DND-41 (cell line): ENCODE data around the gene MRPL9.

ENCODE experiments used
- ATAC-seq: fragments of 200-7000 bp; cut with Tn5 transposase; 3 replicates; pipeline ENCODE4 v1.9.1; 2021; ENCODE audit warnings: low read depth; ENCODE audit not compliant: insufficient read depth
- DNase-seq: peaks from one replicate; pipeline ENCODE4 v3.0.0-alpha.2; 2020
- H2AFZ ChIP-seq: 2 replicates; pipeline ENCODE4 v1.6.0; 2012; ENCODE audit warnings: low read depth, low read length
- H3K27ac ChIP-seq: 2 replicates; pipeline ENCODE4 v1.5.1; 2012; ENCODE audit warnings: low read length, inconsistent platforms
- H3K27me3 ChIP-seq: fragments of 200-600 bp; sonication (generic); 2 replicates; pipeline ENCODE4 v1.6.0; 2012; ENCODE audit warnings: low read length, mild to moderate bottlenecking, inconsistent platforms; ENCODE audit not compliant: insufficient read depth, poor library complexity
- H3K36me3 ChIP-seq: 2 replicates; pipeline ENCODE4 v1.5.1; 2012; ENCODE audit warnings: low read length, inconsistent platforms; ENCODE audit not compliant: insufficient read depth
- H3K4me1 ChIP-seq: 2 replicates; pipeline ENCODE4 v1.5.1; 2012; ENCODE audit warnings: mild to moderate bottlenecking, low read length; ENCODE audit not compliant: insufficient read depth
- H3K4me2 ChIP-seq: 2 replicates; pipeline ENCODE4 v1.6.0; 2012; ENCODE audit warnings: mild to moderate bottlenecking, moderate library complexity, low read length, inconsistent platforms; ENCODE audit not compliant: insufficient read depth
- H3K4me3 ChIP-seq, 2 experiments: fragments of 200-600 bp in 1 of 2; shearing (Covaris generic) in 1 of 2; 2 replicates each; pipeline ENCODE4 v1.5.1; 2012 to 2016; ENCODE audit warnings: inconsistent platforms in 2 of 2, low read length in 2 of 2, mild to moderate bottlenecking in 2 of 2, low read depth in 1 of 2, moderate library complexity in 1 of 2
- H3K79me2 ChIP-seq: 2 replicates; pipeline ENCODE4 v1.6.0; 2012; ENCODE audit warnings: low read length, inconsistent platforms; ENCODE audit not compliant: insufficient read depth
- H3K9ac ChIP-seq: 2 replicates; pipeline ENCODE4 v1.6.0; 2012; ENCODE audit warnings: low read depth, mild to moderate bottlenecking, inconsistent platforms, low read length, moderate library complexity
- H3K9me3 ChIP-seq: 2 replicates; pipeline ENCODE4 v1.5.1; 2012; ENCODE audit warnings: low read length, moderate library complexity, mild to moderate bottlenecking, inconsistent platforms; ENCODE audit not compliant: insufficient read depth, severe bottlenecking
- H4K20me1 ChIP-seq: 2 replicates; pipeline ENCODE4 v1.6.0; 2012; ENCODE audit warnings: low read length; ENCODE audit not compliant: insufficient read depth
- CTCF ChIP-seq: IDR thresholded peaks from 2 replicates; pipeline ENCODE4 v1.5.1; 2012; ENCODE audit warnings: borderline replicate concordance, low read length, moderate library complexity, mild to moderate bottlenecking; ENCODE audit not compliant: poor library complexity, severe bottlenecking; ENCODE audit errors: extremely low read depth
- EZH2 ChIP-seq: IDR thresholded peaks from 3 replicates; pipeline ENCODE4 v1.6.1; 2012; ENCODE audit warnings: borderline replicate concordance, low read depth, mild to moderate bottlenecking, moderate library complexity, low read length, inconsistent platforms; ENCODE audit not compliant: severe bottlenecking

The MRPL9 gene

DNA sequence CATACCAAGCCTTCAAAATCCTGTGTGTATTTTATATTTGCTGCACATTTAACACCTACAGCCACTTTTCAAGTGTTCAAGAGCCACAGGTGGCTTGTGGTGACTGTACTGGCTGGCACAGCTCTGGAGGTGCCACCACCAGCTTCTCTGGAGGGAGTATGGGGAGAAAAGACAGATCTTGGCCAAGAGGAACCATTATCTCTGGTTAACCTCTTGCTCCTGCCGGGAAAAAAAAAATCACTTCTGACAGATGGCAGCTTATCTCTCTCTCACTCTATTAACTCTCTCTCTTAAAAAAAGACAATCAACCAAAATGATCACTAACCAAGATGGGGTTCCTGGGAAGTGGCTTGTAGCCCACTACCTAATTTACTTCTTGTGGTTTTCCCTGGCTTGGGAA lies 43.2 kb downstream of the MRPL9 start:
- H3K9me3 ChIP-seq = no peaks in the 10 kb centered on the region
- H3K27ac ChIP-seq = no peak overlapping the region
- H2AFZ ChIP-seq = no peak overlapping the region
- no peaks in the 10 kb centered on the region for H3K36me3 ChIP-seq
- no peak overlapping the region for H3K9ac ChIP-seq
- H3K4me1 ChIP-seq = peaks cover 7% of the 10 kb centered on the region
- peak; percentile 36; the same call in 1 of the 3 replicates for ATAC-seq
- H3K4me3 ChIP-seq = no peak overlapping the region
- DNase-seq = no peak
- H3K4me2 ChIP-seq = no peak overlapping the region
- TF ChIP-seq CTCF (no peak), EZH2 (no peak)
- H4K20me1 ChIP-seq = no peaks in the 10 kb centered on the region
- no peaks in the 10 kb centered on the region for H3K79me2 ChIP-seq
- peaks cover 26% of the 10 kb centered on the region for H3K27me3 ChIP-seq

DNA sequence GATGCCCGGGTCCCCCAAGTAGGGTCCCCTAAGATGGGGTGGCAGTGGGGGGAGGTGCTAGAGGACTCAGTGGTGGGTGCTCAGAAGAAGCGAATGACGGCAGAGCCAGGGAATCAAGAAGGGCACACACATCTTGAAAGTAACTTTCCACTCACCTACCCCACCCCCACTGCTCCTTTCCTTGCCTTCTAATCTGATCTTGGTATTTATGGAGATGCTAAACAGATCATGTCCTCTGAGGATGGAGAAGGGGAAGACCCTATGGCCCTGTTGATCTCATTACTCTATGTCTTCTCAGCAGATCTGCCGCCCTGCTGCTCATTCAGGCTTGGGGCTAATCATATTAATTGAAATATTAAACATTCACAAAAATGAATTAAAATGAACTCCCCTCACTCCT lies 44.6 kb downstream of the MRPL9 start:
- no peak overlapping the region for H3K9ac ChIP-seq
- H3K27ac ChIP-seq = no peak overlapping the region
- DNase-seq (no peak), ATAC-seq (no peak)
- H3K4me2 ChIP-seq = no peak overlapping the region
- H3K4me3 ChIP-seq = no peak overlapping the region
- H3K9me3 ChIP-seq = no peaks in the 10 kb centered on the region
- no peak for TF ChIP-seq EZH2
- TF ChIP-seq CTCF = no peak
- H4K20me1 ChIP-seq = no peaks in the 10 kb centered on the region
- H3K79me2 ChIP-seq = no peaks in the 10 kb centered on the region
- peaks cover 7% of the 10 kb centered on the region for H3K4me1 ChIP-seq
- H2AFZ ChIP-seq = no peak overlapping the region
- H3K27me3 ChIP-seq = peaks cover 35% of the 10 kb centered on the region
- no peaks in the 10 kb centered on the region for H3K36me3 ChIP-seq

GRCh38 chr1:151718011-151718431 lies 45.3 kb downstream of the MRPL9 start:
- Histone ChIP-seq H3K79me2 (no peaks in the 10 kb centered on the region), H3K27ac (no peak overlapping the region), H3K36me3 (no peaks in the 10 kb centered on the region), H3K9me3 (no peaks in the 10 kb centered on the region), H3K4me3 (no peak overlapping the region), H3K4me1 (peaks cover 7% of the 10 kb centered on the region), H3K4me2 (no peak overlapping the region), H3K27me3 (peaks cover 37% of the 10 kb centered on the region), H3K9ac (no peak overlapping the region), H2AFZ (no peak overlapping the region), H4K20me1 (no peaks in the 10 kb centered on the region)
- TF ChIP-seq CTCF = no peak
- TF ChIP-seq EZH2 = no peak
- DNase-seq (no peak), ATAC-seq (no peak)
